Measurements from ENCODE around the gene OSBPL2. TPM values are rescaled to one million over a fixed set of nuclear protein-coding genes. Genes with fewer than 3 reads are reported as not detected.

OSBPL2 gene
- total RNA-seq, 1 donor from 2014 or later, result 39.0 TPM

- no peak for DNase-seq
Observed at GRCh38 chr20:62313460-62314338, 75.4 kb downstream of the OSBPL2 start.

GRCh38 chr20:62314339-62314638, 76.0 kb downstream of the OSBPL2 start:
- no peak for DNase-seq

DNA sequence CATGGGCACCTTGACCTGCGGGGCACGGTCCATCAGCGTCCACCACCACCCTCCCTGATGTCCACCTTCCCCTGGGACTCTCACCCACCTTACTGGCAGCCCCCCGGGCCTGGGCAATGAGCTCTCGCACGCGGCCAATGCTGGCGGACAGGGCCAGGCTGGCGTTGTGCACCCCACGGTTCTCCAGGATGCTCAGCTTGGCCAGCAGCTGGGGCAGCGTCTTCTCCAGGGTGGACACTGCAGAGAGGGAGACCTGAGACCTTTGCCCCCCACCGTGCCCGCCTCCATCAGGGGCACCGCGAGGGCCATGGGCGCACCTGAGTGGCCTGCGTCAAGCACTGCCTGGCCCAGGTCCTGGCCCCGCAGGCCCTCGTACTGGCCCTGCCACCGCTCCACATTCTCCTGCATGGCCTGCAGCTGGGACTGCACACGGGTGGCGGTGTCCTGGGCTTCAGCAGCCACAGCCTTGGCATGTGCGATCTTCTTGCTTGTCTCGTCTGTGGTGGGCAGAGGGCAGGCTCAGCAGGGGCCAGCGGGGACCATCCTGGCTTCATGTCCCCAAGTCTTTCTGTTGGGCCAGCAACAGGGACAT, 76.5 kb downstream of the OSBPL2 start:
- no peak for DNase-seq

GRCh38 chr20:62315773-62316172, 77.5 kb downstream of the OSBPL2 start:
- no peak for DNase-seq

GRCh38 chr20:62316331-62317166, 78.2 kb downstream of the OSBPL2 start:
- DNase-seq, result no peak

- no peak for DNase-seq
Observed at GRCh38 chr20:62317167-62317655, 78.9 kb downstream of the OSBPL2 start.

DNA sequence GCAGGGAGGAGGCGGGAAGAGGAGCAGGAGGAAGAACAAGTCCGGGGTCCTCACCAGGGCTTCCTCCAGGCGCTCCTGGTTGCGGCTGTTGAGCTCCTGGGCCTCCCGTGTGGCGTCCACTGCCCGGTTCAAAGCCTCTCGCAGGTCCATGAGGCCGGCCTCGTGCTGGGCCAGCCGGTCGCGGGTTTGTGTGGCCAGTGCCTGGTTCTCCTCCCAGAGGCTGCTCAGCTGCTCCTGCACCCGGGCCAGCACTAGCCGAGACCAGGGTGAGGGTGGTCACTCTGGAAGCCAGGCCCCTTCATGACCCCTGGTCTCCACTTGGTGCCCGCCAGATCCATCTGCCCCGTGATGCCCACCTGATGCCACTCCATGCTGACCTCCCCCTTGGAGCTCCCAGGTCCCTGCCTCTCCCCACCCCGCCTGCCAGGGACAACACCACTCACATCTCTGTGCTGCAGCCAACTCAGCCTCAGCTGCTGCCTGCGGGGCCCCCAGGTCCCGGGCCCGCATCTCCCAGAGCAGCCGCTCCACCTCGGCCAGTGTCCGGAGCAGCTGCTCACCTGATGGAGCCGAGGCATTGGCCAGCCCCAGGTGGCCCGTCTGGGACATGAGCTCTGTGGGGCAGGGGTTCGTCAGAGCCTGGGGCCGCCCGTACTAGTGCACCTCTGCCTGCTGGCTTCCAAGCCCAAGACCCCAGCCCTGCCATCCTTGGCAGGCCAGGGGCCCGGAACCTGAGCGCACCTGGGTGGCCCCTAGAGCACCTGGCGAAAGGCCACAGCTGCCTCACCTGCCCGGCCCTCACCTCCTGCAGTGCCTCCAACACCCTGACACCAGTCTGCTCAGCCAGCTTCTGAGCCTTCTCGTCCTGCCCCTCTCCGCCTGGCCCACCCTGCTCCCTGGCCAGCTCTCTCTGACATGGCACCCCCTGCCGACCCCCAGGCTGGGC, 80.4 kb downstream of the OSBPL2 start:
- no peak for DNase-seq

DNA sequence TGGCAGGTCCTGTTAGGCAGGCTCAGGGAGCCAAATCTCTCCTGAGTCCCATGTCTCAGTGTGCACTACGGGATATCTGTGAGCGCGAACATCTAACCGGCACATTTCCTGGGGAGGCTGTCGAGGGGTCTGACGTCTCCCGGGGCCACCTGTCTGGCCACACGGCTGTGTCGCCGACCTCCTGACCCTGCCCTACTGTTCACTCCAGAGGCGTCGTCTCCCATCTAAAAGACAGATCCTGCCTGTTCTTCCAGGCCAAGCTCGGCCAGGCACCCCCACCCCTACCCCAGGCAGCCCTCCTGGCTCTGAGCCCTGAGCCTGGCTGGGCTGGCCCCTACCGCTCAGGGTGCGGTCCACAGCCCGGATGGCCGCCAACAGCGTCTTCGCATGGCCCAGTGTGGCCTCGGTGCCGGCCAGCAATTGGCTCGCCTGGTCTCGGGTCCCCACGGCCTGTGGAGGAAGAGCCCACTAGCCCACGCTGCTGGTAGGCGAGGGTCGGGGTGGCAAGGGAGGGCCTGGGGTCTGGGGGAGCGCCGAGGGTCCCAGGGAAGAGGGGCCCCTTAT, 81.1 kb downstream of the OSBPL2 start:
- no peak for DNase-seq

DNA sequence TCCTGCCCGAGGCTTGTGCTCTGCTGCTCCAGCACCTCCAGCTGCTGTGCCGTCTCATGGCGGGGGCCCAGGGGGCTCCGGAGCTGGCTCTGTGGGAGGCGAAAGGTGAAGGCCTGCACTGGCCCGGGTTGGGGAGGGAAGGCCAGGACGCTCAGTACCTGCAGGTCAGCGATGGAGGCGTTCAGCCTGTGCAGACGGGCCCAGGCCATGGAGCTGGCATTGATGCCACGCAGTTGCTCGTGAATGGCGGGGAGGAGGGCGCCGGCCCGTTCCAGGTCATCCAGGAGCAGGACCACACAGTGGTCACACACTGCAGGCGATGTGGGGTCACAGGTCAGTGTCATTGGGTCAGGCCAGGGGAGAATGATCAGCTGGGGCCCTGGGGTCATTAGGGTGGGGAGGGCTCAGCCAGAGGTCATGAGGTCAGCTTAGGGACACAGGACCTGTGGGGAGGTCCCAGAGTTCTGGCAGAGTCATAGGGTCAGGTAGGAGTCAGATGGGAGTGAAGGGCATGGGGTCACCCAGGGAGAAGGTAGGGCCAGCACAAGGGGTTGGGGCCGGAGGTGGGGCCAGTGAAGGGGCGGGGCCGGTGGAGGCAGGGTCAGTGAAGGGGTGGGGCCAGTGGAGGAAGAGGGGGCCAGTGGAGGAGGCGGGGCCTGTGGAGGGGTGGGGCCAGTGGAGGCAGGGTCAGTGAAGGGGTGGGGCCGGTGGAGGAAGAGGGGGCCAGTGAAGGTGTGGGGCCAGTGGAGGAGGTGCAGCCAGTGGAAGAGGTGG, 82.4 kb downstream of the OSBPL2 start:
- no peak for DNase-seq

GRCh38 chr20:62321521-62321948, 83.2 kb downstream of the OSBPL2 start:
- DNase-seq, result no peak

DNA sequence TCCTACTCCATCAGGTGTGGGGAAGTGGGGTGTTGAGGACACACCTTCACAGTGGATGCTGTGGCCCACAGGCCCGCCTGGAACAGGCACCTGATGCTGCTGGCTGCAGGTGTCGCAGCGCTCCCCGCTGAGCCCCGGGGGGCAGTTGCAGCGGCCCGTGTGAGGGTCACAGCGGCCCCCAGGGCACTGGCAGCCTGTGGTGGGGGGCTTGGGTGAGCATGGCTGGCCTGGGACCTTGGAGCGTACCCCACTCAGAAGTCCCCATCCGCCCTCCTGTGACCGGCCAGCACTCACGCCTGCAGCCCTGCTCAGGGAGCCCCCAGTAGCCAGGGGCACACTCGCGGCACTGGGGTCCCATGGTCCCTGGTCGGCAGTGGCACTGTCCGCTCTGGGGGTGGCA, 83.7 kb downstream of the OSBPL2 start:
- DNase-seq, result no peak

DNA sequence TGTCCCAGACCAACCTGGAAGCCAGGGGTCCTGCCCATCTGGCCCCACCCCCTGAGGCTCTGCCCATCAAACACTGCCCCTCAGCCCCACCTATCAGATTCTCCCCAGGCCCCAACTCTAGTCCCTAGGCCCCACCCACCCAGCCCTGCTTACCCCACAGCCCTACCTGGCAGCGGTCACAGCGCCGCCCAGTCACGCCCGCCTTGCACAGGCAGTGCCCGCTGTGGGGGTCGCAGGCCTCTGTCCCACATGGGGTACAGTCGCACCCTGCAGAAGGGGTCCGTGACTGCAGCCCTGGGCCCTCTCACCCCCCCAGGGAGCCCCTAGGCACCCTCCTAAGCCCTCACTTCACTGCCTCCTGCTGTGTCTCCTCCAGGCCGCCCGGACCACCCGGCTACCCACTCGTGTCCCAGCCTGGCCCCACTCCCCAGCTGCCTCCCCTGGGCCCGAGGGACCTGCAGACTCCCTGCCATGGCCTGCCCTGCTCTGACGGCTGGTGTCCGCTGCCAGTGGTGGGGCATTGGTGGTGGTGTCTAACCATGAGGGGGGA, 84.2 kb downstream of the OSBPL2 start:
- DNase-seq, result no peak

GRCh38 chr20:62323146-62323979, 85.0 kb downstream of the OSBPL2 start:
- DNase-seq, result no peak

- no peak for DNase-seq
Observed at GRCh38 chr20:62323980-62324906, 85.9 kb downstream of the OSBPL2 start.

GRCh38 chr20:62325172-62325905, 87.0 kb downstream of the OSBPL2 start:
- no peak for DNase-seq

- DNase-seq, result no peak
Observed at GRCh38 chr20:62326559-62326958, 88.2 kb downstream of the OSBPL2 start.

- no peak for DNase-seq
Observed at GRCh38 chr20:62326959-62327725, 88.8 kb downstream of the OSBPL2 start.

All from skin of body (tissue), 2 donors.